ES-I3 (cell line): ENCODE results near the gene SPTBN1.
"Not testable (repeated sequence)": the region's sequence is repeated elsewhere in the genome, so short reads cannot be mapped to it uniquely, and the experiment has no call there.

Experiments
- H3K36me3 ChIP-seq: 2 replicates; pipeline ENCODE4 v1.6.1; 2013; ENCODE audit warnings: mild to moderate bottlenecking, low read length, control low read depth, moderate library complexity; ENCODE audit not compliant: insufficient read depth
- H3K4me1 ChIP-seq: 2 replicates; pipeline ENCODE4 v1.6.1; 2013; ENCODE audit warnings: mild to moderate bottlenecking, control low read depth, low read length; ENCODE audit not compliant: insufficient read depth
- H3K9ac ChIP-seq: 2 replicates; pipeline ENCODE4 v1.6.1; 2013; ENCODE audit warnings: low read depth, mild to moderate bottlenecking, low read length, moderate library complexity
- H3K9me3 ChIP-seq: 2 replicates; pipeline ENCODE4 v1.6.1; 2013; ENCODE audit warnings: mild to moderate bottlenecking, low read length, moderate library complexity; ENCODE audit not compliant: control insufficient read depth, insufficient read depth

The SPTBN1 gene

DNA sequence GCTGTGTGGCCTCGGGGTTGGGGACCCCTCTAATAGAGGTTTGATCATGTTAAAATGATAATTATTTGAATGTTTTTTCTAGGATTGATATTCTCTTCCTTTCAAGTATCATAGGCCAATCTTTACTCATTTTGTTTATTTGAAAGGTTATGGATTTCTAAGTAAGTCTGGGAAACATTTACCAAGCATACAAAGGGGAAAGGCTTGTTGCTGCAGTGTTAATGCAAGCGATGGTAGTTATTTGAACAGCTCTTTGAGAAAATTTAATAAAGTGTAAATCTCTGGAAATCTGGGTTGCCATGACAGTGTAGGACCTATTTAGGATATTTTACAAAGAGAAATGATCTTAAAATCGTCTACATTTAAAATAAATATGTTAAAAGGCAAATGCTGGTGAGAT lies 56.1 kb downstream of the SPTBN1 start:
- Histone ChIP-seq H3K9me3 (no peaks in the 10 kb centered on the region), H3K9ac (no peak overlapping the region), H3K36me3 (no peaks in the 10 kb centered on the region), H3K4me1 (peaks cover 14% of the 10 kb centered on the region)

DNA sequence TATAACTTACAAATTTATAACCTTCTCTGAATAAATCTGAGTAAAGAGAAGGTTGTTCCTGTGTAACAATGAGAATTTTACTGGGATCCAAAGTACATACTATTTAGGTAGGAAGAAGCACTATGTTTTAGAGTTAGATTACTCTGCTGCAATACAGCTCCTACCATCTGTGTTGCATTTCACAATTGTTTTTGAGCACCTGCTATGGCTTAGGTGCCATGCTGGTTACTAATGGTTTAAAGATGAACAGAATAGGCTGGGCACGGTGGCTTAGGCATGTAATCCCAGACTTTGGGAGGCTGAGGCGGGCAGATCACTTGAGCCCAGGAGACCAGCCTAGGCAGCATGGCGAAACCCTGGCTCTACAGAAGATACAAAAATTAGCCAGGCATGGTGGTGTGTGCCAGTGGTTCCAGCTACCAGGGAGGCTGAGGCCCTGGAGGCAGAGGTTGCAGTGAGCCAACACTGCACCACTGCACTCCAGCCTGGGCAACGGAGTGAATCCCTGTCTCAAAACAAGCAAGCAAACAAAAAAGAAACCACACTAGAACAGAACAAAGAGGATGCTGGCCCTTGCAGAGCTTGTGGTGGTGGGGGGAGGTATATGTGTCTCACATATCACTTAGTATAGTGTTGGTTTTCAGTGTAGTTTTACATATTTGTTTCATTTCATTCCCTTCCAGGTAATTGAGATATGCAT lies 56.7 kb downstream of the SPTBN1 start:
- Histone ChIP-seq H3K9me3 (no peaks in the 10 kb centered on the region), H3K9ac (no peak overlapping the region), H3K36me3 (no peaks in the 10 kb centered on the region), H3K4me1 (peaks cover 16% of the 10 kb centered on the region)

- Histone ChIP-seq H3K9ac (no peak overlapping the region), H3K36me3 (no peaks in the 10 kb centered on the region), H3K9me3 (no peaks in the 10 kb centered on the region), H3K4me1 (peaks cover 16% of the 10 kb centered on the region)
Observed at GRCh38 chr2:54513363-54513715, 57.2 kb downstream of the SPTBN1 start.

- Histone ChIP-seq H3K4me1 (peaks cover 25% of the 10 kb centered on the region), H3K9me3 (no peaks in the 10 kb centered on the region), H3K9ac (no peak overlapping the region), H3K36me3 (no peaks in the 10 kb centered on the region)
Observed at GRCh38 chr2:54514822-54515569, 58.9 kb downstream of the SPTBN1 start.

DNA sequence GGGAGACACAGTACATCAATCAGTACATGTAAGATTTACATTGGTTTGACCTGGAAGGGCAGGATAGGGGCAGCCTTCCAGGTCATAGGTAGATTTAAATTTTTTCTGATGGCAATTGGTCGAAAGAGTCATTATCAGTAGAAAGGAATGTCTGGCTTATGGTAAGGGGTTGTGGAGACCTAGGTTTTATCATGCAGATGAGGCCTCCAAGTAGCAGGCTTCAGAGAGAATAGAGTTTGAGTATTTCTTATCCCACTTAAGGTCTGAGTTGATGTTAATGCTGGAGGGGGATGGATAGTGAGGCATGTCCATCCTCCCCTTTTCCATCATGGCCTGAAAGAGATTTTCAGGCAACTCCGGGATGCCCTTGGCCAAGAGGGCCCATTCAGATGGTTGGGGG lies 60.7 kb downstream of the SPTBN1 start:
- H3K36me3 ChIP-seq, result no peaks in the 10 kb centered on the region

GRCh38 chr2:54518016-54518415 lies 61.9 kb downstream of the SPTBN1 start:
- H3K4me1 ChIP-seq, result peaks cover 21% of the 10 kb centered on the region
- H3K9ac ChIP-seq, H3K36me3 ChIP-seq, H3K9me3 ChIP-seq: not testable (repeated sequence)

More for the DNA sequence above, 60.7 kb downstream of the SPTBN1 start:
- Histone ChIP-seq H3K4me1 (peaks cover 21% of the 10 kb centered on the region), H3K9ac (no peak overlapping the region), H3K9me3 (no peaks in the 10 kb centered on the region)

DNA sequence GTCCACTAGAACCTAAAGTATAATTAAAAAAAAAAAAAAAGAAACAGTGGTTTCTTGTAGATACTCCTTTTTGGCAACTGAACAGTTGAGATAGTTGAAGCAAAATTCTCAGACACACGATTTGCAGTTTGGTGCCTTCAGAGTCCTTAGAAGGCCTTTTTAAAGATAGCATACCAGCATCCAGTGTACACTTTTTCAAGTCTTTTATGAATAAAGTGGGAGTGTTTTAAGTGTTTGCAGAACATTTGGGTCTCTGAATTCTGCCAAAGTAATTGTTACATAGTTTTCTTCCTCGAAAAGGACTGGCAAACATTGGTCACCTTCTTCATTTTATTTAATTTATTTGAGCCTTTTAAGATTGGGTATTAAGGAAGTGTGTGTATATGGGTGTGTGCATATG lies 62.3 kb downstream of the SPTBN1 start:
- H3K4me1 ChIP-seq, result peaks cover 24% of the 10 kb centered on the region
- H3K9me3 ChIP-seq, result no peaks in the 10 kb centered on the region
- no peaks in the 10 kb centered on the region for H3K36me3 ChIP-seq
- no peak overlapping the region for H3K9ac ChIP-seq

DNA sequence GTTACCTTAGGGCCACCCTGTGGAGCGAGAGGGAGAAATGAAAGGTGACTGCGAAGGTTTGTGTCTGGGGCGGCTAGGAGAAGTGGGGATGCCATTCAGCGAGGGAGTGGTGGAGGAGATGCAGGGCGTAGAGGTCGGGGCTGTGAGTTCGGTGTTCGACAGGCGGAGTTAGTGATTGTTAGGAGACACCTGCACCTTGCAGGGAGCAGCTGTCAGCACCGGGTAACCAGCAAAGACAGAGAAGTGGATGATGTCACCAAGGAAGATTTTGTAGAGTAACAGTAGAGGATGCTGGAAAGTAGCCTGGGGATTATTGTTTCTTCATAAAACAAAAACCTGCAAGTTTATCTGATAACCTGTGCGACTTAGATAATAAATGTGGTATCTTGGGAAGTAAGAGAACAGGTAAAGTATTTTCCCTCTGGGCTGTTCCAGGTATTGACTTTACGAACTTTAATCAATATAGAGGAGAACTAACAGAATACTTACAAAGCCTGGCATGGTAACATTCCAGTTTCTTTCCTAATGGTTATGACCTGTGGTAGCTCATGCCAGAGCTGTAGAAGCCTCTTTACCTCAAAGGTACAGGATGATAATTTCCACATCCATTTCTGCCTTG lies 63.8 kb downstream of the SPTBN1 start:
- Histone ChIP-seq H3K4me1 (peaks cover 30% of the 10 kb centered on the region), H3K36me3 (no peaks in the 10 kb centered on the region), H3K9me3 (no peaks in the 10 kb centered on the region), H3K9ac (no peak overlapping the region)

- no peaks in the 10 kb centered on the region for H3K9me3 ChIP-seq
- H3K4me1 ChIP-seq, result peaks cover 30% of the 10 kb centered on the region
Observed at GRCh38 chr2:54520687-54521086, 64.6 kb downstream of the SPTBN1 start.

DNA sequence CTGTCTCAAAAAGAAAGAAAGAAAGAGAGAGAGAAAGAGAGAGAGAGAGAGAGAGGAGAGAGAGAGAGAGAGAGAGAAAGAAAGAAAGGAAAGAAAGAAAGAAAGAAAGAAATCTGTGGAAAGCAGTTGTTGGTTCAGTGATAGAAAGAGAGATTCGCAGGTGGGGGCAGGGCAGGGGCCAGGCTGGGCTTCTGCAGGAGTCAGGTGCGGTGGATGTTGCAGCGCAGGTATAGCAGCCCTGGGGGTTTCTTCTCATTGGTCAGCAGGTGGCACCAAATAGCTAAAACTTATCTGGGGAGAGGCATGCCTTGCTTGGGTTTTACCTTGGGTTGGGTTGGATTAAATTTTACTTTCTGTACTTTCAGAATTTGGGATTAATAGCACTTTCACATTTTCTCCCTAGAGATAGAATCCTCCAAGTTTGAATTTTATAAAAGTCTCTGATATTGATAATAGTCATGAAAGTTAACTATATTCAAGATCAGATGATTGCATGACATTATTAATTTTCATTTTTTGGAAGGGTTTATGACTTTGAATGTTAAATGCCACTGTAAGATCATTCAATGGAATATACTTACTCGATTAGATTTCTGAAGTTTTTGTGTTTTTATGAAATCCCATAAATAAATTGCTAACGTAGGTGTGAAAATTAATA lies 66.6 kb downstream of the SPTBN1 start:
- Histone ChIP-seq H3K9ac (no peak overlapping the region), H3K4me1 (peaks cover 18% of the 10 kb centered on the region)

More at GRCh38 chr2:54520687-54521086, 64.6 kb downstream of the SPTBN1 start:
- no peak overlapping the region for H3K9ac ChIP-seq
- H3K36me3 ChIP-seq, result no peaks in the 10 kb centered on the region

DNA sequence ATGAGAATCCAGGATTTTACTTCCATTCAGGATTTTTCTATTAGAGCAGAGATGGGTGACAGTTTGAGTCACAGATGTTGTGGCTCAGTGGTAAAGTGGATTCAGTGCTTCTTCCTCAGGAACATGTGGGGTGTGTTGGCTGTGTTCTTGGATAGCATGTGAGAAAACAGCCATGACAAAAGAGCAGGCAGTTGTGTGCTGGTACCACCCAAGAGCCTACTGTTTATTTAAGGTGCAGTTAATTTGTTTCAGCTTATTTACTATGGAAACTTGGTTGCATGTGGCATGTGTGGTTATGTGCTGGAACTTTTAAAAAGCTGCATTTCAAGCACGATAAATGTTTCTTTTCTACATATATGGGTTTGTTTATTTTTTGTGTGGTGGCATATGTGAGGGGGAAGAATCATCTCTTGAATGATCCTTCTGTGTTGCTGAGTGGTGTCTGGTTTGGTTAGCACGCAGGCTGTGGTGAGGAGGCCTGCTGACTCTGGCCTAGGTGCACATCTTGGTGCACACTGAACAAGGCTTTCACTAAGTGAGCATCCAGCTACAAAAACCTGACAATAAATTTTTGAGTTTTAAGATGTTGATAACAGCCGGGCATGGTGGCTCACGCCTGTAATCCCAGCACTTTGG lies 67.3 kb downstream of the SPTBN1 start:
- peaks cover 18% of the 10 kb centered on the region for H3K4me1 ChIP-seq
- H3K9me3 ChIP-seq, result no peaks in the 10 kb centered on the region
- H3K9ac ChIP-seq, result no peak overlapping the region
- H3K36me3 ChIP-seq, result no peaks in the 10 kb centered on the region

More for the DNA sequence above, 66.6 kb downstream of the SPTBN1 start:
- H3K36me3 ChIP-seq, result no peaks in the 10 kb centered on the region
- H3K9me3 ChIP-seq, result no peaks in the 10 kb centered on the region

- H3K36me3 ChIP-seq, result no peaks in the 10 kb centered on the region
- H3K4me1 ChIP-seq, result peaks cover 15% of the 10 kb centered on the region
- H3K9me3 ChIP-seq, result no peaks in the 10 kb centered on the region
- no peak overlapping the region for H3K9ac ChIP-seq
Observed at GRCh38 chr2:54524226-54524991, 68.3 kb downstream of the SPTBN1 start.

DNA sequence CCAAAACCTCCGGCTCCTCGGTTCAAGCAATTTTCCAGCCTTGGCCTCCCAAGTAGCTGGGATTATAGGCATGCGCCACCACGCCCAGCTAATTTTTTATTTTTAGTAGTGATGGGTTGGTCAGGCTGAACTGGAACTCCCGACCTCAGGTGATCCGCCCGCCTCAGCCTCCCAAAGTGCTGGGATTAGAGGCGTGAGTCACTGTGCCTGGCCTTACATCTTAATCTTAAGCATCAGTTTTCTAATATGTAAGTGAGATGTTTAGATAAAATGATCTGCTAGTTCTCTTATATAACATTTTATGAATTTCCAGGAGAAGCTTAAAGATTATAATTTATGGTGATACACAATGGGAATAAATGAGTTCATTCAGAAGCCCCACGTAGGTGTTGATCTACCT lies 69.2 kb downstream of the SPTBN1 start:
- H3K9ac ChIP-seq, result no peak overlapping the region
- peaks cover 9% of the 10 kb centered on the region; the same call in 1 of the 2 replicates for H3K4me1 ChIP-seq
- H3K9me3 ChIP-seq, result no peaks in the 10 kb centered on the region
- H3K36me3 ChIP-seq, result no peaks in the 10 kb centered on the region
